LNCAP (cell line): ENCODE measurements around the gene HTRA1.

Experiments
- TF ChIP-seq, protein P1 (sequence below): fragments of 450-650 bp; IDR thresholded peaks from 2 replicates; pipeline ENCODE4 v1.5.1; 2017; ENCODE audit warnings: mild to moderate bottlenecking

Gene HTRA1

GRCh38 chr10:122559228-122559627 is 97.9 kb downstream of the HTRA1 start:
- TF ChIP-seq, protein P1, sequence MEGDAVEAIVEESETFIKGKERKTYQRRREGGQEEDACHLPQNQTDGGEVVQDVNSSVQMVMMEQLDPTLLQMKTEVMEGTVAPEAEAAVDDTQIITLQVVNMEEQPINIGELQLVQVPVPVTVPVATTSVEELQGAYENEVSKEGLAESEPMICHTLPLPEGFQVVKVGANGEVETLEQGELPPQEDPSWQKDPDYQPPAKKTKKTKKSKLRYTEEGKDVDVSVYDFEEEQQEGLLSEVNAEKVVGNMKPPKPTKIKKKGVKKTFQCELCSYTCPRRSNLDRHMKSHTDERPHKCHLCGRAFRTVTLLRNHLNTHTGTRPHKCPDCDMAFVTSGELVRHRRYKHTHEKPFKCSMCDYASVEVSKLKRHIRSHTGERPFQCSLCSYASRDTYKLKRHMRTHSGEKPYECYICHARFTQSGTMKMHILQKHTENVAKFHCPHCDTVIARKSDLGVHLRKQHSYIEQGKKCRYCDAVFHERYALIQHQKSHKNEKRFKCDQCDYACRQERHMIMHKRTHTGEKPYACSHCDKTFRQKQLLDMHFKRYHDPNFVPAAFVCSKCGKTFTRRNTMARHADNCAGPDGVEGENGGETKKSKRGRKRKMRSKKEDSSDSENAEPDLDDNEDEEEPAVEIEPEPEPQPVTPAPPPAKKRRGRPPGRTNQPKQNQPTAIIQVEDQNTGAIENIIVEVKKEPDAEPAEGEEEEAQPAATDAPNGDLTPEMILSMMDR: no peak

GRCh38 chr10:122560279-122560804 is 99.0 kb downstream of the HTRA1 start, which contains the start of gene DMBT1:
Gene DMBT1, plus strand, starts transcription at chr10:122560754. Its CDS starts 17 bp downstream, at chr10:122560771.
- TF ChIP-seq, protein P1: no peak

DNA sequence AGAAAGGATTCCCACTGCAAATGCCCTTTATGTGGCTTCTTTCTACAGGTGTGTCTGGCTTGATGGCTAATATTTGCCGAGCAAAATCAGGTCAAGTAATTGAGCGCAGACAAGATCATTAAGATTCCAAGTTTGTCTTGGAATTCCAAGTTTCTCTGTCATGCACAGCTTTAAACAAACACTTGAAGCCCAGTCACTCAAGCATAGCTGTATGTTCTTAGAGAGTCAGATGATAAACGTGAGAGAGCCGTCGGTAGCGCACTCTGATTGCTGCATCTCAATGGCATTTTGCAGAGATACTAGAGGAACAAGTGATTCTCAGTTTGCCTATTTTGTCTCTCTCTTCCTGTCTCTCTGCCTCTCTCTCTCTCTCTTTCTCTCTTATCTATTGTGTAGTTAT is 99.9 kb downstream of the HTRA1 start:
- TF ChIP-seq, protein P1: no peak

GRCh38 chr10:122561792-122562191 is 100.4 kb downstream of the HTRA1 start:
- TF ChIP-seq, protein P1: no peak
